HG02763 (cell line): ENCODE results near the gene PTGES3.
A peak's percentile ranks its signal among the peaks of the same experiment; 100 is the strongest.

Experiments
- ATAC-seq: cut with Tn5 transposase; IDR thresholded peaks from one replicate; pipeline ENCODE4 v1.9.1; 2021; ENCODE audit warnings: mild to moderate bottlenecking, moderate library complexity; ENCODE audit not compliant: unreplicated experiment

Gene PTGES3

DNA sequence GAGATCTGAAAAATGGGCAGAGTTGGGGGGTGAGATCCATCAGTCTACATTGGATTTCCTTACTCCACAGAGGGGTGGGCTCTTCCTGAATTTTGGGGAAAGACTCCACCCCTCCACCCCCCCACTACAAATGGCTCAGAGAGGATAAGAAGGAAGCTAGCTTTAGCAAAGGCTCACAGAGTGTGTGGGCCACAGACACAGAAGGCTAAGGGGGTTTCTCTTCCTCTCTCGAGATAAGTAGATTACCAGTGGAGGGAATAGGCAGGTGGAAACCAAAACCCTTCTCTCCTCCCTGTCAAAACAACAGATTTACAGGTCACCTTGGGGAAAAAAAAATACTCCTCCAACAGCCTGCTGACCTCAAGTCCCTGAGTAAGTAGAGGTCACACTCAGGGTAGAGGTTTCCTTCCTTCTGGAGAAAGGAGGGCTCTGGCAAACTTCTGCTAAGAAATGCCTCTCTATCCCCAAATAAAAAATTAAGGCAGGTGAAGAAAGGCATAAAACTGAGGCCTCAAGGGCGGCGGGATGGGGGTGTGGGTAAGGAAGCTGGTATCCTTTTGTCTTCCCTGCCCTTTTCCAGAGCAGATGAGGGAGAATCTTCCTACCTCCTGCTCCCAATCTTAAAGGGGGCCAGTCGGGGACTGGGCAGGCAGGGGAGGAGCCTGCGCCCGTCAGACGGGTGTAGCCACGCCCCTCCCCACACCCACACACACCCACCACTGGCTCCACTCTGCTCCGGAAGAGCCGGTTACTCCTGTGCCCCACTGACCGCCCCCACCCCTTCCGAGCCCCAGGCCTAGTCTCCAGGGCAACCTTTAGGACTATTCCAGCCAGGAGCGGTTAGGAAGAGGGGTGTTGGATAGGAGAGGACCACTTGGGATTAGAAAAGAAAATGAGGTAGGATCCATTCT is 56.0 kb downstream of the PTGES3 start:
- ATAC-seq, result peak; percentile 22

DNA sequence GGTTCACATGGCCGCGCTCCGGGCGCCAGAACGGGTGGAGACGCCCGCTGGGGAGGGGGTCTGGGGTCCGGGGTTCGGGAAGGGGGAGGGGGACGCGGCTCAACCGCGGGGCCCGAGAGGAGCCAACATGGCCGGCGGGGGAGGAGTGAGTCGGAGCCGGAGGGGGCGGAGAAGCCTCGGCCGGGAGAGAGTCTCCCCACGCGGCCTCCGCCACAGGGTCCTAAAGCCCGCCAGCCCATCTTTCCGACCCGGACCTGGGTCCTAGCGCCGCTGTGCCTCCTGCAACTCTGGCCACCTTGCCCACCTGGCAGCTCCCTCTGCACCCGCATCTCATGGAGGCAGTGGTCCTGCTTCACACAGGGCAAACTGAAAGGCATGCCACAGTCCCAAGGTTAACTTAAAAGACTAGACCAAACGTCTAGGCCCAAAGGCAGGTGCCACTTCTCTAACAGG is 57.9 kb downstream of the PTGES3 start, which contains the start of gene BAZ2A:
Gene BAZ2A, minus strand, starts transcription at position 147 of the 453 bp plus-strand sequence. CDS start 12,796 bp downstream, outside the sequence.
- peak; percentile 46 for ATAC-seq

DNA sequence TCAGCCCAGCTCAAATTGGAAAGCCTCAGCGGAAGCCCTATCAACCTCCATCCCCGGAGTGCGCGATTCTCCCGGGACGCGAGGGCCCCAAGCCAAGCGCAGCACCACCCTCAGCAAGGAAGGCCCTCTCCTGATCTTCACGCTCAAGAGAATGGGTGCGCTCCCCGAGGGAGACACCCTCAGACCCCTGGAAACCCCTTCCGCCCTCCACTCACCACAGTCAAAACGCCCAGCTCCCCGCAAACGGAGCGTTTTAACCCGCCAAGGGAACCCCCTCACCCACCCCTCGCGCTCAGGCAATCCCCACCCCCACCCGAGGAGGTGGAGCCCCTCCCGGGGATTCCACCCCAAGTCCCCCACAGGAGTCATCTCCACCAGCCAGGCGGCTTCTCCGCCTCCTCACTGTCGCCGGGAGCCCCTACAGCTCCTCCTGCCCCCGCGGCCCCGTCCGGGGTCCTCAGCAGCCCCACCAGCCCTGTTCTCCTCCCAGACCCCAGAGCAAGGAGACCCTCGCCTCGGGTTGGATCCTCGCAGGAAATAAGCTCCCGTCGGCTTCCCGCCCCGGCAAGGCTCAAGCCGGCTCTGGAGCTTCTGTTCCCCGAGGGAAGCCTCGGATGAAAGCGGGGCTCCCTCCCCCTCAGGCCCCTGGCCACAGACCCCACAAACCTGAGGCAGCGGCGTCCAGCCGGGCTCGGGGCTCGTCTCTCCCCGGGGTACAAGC is 58.5 kb downstream of the PTGES3 start:
- no peak for ATAC-seq

DNA sequence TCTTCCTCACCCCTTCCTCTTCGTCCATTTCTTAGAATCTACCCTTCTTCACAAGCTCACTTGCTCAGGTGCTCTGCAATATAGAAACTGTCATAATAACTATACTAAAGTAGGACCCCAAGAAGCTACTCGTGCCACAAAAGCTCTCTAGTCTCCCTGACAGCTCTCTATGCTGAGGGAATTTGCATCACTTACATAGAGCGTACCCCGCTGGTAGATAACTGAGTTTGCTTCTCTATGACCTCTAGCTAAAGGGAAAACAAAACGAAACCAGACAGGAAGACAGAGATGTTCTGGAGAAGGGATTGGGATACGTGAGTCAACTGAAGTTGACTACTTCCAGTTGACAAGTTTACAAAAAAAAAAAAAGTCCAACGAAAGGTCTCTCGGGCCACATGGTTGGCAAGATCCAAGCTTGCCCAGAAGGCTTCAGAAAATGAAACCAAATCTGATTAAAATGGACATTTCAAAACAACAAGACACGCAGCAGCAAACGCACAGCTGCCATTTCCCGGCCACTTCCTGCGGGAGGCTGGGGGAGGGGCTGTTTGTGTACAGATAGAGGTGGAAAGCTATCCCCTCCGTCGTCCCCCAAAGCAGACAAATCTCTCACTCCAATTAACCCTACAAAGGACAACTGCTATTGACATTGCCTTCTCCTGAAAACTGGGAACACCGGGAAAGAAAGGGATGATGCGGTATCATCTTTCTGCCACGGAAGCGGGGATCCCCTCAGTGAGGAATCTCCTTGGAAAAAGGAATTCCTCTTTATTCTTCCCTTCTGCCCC is 59.2 kb downstream of the PTGES3 start:
- no peak for ATAC-seq

DNA sequence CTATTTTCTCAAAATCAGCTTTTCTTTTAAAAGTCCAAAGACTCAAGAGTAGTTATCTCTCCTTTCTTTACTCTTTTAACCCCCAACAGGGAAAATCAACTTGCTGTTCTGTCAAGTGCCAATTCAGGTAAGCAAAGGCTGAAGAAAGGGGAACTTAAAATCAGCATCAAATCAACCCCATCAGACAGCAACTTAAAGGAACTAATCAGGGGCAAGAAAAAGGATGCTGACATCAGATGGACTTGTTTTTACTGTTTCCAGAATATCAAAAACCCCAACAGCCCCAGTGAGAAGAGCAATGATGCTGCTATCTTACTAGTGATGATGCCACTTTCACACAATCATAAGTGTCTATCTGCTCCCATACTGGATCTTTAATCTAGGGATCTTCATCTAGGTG is 61.4 kb downstream of the PTGES3 start:
- ATAC-seq, result no peak

DNA sequence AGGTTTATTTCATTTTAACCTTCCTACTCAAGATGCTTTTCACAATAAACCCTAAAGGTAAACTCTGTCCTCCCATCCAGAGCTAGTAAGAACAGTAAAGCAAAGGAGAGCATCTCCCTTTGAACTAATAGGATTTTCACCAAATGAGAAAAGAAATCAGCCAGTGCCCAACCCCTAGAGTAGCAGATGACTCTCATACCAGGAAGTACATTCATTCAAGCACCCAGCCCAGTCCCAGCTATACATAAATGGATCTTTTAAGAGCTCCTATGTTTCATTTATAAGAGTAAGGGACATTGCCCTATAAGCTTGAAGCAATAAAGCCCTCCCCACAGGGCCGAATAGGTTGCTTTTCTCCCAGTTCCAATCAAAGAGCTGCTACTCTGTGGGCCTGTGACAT is 65.5 kb downstream of the PTGES3 start:
- no peak for ATAC-seq

DNA sequence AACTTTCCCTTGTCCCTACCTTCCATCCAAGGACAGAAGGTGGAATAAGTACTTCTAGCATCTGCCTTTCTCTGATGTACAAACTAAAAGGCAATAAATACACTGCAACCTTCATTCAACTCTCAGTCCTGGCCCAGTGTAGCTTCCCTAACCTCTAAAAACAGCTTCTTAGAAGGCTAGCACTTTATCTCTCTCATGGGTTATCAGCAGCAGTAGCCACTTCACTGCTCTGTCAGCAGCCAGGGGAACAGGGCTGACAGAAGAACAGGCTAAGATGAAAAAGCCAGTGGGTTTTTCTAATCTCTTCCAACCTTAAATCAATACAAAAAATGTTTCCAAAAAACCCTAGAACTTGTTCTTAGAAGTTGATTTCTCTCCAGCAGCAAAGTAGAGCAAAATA is 71.2 kb downstream of the PTGES3 start:
- no peak for ATAC-seq

DNA sequence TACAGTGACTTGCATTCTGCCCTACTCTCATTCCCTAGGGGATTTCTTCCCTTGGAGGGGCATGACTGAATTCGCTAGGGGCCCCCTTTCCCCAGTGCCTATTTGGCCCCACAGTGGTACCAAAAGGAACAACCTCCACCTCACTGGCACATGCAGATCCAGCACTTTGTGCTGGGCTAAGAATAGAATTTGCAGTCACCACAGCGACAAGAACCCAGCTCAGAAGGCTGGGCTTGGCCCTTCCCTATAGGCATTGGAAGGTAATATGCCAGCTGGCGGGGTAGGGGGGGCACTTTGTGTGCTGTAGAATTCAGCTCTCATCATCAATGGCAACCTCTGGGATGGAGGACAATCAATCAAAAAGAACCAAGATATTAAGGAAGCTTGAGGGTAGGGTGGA is 71.8 kb downstream of the PTGES3 start:
- no peak for ATAC-seq

DNA sequence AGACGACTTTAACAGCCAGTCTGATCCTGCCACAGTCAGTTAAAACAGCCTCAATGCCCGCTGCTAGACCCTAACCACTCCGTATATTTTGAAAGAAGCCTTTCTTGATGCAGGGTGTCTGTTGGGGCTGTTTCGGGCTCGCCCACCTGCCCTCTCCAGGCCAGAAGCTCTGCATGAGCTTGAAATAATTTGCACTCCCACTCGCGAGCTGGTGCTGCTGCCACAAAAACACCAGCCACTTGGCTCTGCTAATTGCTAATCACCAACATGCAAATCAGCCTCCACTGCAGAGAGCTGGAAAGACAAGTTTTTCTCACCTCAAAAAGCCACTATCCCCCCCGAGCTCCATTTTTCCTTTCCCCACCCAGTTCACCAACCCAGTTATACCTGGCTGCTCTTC is 73.5 kb downstream of the PTGES3 start:
- no peak for ATAC-seq
